ENCODE data around the gene PRAMEF8.
"Not testable (repeated sequence)": the region's sequence is repeated elsewhere in the genome, so short reads cannot be mapped to it uniquely, and the experiment has no call there.

- not testable (repeated sequence) for TF ChIP-seq CTCF (IDR thresholded peaks at IDR 0.05); EZH2 (IDR thresholded peaks at IDR 0.05; ENCODE audit: borderline replicate concordance, insufficient read depth, low read depth, low read length, poor library complexity, severe bottlenecking)
Observed at GRCh38 chr1:13289030-13289429, 4.1 kb upstream of the PRAMEF8 start.
